SK-N-MC (cell line): Measurements from ENCODE around the gene C9.

Experiments
- DNase-seq: peaks from one replicate; pipeline ENCODE4 v3.0.0-alpha.2; 2011; ENCODE audit warnings: low read depth, low spot score
- H3K27ac ChIP-seq: fragments of 200-600 bp; sonication (generic); 2 replicates; pipeline ENCODE4 v1.5.1; 2016; ENCODE audit warnings: mixed run types
- H3K36me3 ChIP-seq: fragments of 200-600 bp; sonication (generic); 2 replicates; pipeline ENCODE4 v1.6.1; 2017; ENCODE audit warnings: antibody characterized with exemption, low read length, mixed read lengths; ENCODE audit not compliant: insufficient read depth
- H3K4me3 ChIP-seq: fragments of 200-600 bp; sonication (generic); 2 replicates; pipeline ENCODE4 v1.5.1; 2016
- H3K9ac ChIP-seq: fragments of 200-600 bp; sonication (generic); 2 replicates; pipeline ENCODE4 v1.8.0; 2017; ENCODE audit warnings: mixed run types, mixed read lengths; ENCODE audit not compliant: insufficient read length
- H3K9me3 ChIP-seq: fragments of 200-600 bp; sonication (generic); 2 replicates; pipeline ENCODE4 v1.6.1; 2017; ENCODE audit warnings: low read depth, mild to moderate bottlenecking, antibody characterized with exemption, low read length, moderate library complexity, mixed read lengths
- EZH2 ChIP-seq: fragments of 200-600 bp; sonication (generic); IDR thresholded peaks from one replicate; pipeline ENCODE4 v1.6.1; 2017; ENCODE audit warnings: antibody characterized with exemption
- FOXP2 ChIP-seq: optimal IDR thresholded peaks from 2 replicates; pipeline ENCODE3; 2011; ENCODE audit warnings: mild to moderate bottlenecking, moderate library complexity; ENCODE audit not compliant: insufficient read depth; ENCODE audit errors: extremely low read length, control extremely low read depth
- POLR2AphosphoS5 ChIP-seq: IDR thresholded peaks from 2 replicates; pipeline ENCODE4 v1.6.1; 2012; ENCODE audit warnings: mild to moderate bottlenecking, low read depth, low read length, borderline replicate concordance

Gene C9

DNA sequence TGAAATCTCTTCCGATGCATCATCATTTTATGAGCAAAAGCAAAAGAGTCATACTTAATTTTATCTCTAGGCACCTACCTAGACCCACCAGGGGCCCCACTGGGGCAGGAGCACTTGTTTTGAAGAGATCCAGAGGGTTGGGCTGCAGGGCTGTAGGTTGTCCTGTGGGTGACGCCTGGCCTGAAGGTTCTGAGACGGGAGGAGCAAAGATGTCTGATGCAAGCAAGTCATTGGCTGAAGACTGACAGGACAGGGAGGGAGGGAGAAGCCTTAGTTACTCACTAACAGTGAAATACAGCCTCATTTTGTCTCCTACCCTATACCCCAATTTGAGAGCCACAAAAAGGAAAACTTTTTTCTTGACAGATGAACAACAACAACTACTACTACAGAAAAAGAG, 17.1 kb upstream of the C9 start:
- TF ChIP-seq POLR2AphosphoS5 (no peak), EZH2 (no peak), FOXP2 (no peak)

GRCh38 chr5:39379693-39380092, 15.4 kb upstream of the C9 start:
- DNase-seq = no peak
- peaks cover 14% of the 10 kb centered on the region; the same call in 1 of the 2 replicates for H3K36me3 ChIP-seq
- no peak overlapping the region for H3K9ac ChIP-seq
- no peaks in the 10 kb centered on the region for H3K9me3 ChIP-seq
- TF ChIP-seq EZH2 (no peak), POLR2AphosphoS5 (no peak), FOXP2 (no peak)
- H3K4me3 ChIP-seq = no peak overlapping the region
- H3K27ac ChIP-seq = no peak overlapping the region

More for the DNA sequence above, 17.1 kb upstream of the C9 start:
- no peak for DNase-seq
- no peak overlapping the region for H3K27ac ChIP-seq
- H3K4me3 ChIP-seq = no peak overlapping the region
- no peak overlapping the region for H3K9ac ChIP-seq
- H3K9me3 ChIP-seq = no peaks in the 10 kb centered on the region
- H3K36me3 ChIP-seq = peaks cover 14% of the 10 kb centered on the region; the same call in 1 of the 2 replicates

- Histone ChIP-seq H3K36me3 (peaks cover 9% of the 10 kb centered on the region; the same call in 1 of the 2 replicates), H3K27ac (no peak overlapping the region), H3K9me3 (no peaks in the 10 kb centered on the region), H3K4me3 (no peak overlapping the region), H3K9ac (no peak overlapping the region)
- TF ChIP-seq POLR2AphosphoS5 (no peak), FOXP2 (no peak), EZH2 (no peak)
- DNase-seq = no peak
These were observed 13.3 kb upstream of the C9 start for GRCh38 chr5:39377613-39378012.

- Histone ChIP-seq H3K36me3 (peaks cover 5% of the 10 kb centered on the region; the same call in 1 of the 2 replicates), H3K9me3 (no peaks in the 10 kb centered on the region), H3K27ac (no peak overlapping the region), H3K4me3 (no peak overlapping the region), H3K9ac (no peak overlapping the region)
- peak; percentile 35 for DNase-seq
- TF ChIP-seq POLR2AphosphoS5 (no peak), FOXP2 (no peak), EZH2 (no peak)
These were observed 12.0 kb upstream of the C9 start for GRCh38 chr5:39376293-39376714.

DNA sequence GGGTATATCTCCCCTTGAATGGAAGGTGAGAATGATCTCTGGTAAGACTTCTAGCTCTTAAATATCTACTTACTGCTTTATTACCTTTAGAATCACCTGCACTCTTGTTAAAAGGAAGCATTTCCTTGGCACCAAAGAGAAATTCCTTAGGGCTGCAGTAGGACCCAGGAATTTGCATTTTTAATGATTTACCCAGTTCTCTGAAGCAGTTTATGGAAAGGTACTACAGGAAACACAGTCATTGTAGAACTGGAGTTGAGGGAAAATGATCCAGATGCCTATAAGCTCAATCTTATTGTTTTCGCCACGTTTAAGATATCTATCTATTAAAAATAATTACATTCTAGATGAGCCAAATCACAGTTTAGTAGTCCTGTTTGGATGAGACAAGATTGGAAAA, 9.5 kb upstream of the C9 start:
- Histone ChIP-seq H3K36me3 (no peaks in the 10 kb centered on the region; the same call in 1 of the 2 replicates), H3K4me3 (no peak overlapping the region), H3K27ac (no peak overlapping the region), H3K9me3 (no peaks in the 10 kb centered on the region), H3K9ac (no peak overlapping the region)
- TF ChIP-seq FOXP2 (no peak), POLR2AphosphoS5 (no peak), EZH2 (no peak)
- DNase-seq = no peak

DNA sequence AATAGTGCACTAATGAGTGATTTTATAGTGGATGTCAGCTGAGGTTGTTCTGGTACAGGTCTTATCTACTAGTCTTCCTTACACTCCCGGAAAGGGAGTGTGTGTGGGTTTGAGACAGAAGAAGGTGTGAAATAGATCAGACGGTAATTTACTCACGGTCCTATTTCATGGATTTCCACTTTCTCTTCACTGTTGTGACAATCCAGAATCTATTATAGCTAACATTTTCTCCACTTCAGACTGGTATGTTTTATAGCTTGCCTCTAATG, 7.0 kb upstream of the C9 start:
- no peaks in the 10 kb centered on the region for H3K9me3 ChIP-seq

GRCh38 chr5:39370555-39371366, 6.5 kb upstream of the C9 start:
- H3K9ac ChIP-seq = no peak overlapping the region

More for the DNA sequence above, 7.0 kb upstream of the C9 start:
- Histone ChIP-seq H3K4me3 (no peak overlapping the region), H3K9ac (no peak overlapping the region), H3K36me3 (no peaks in the 10 kb centered on the region; the same call in 1 of the 2 replicates), H3K27ac (no peak overlapping the region)
- DNase-seq = no peak
- no peak for TF ChIP-seq POLR2AphosphoS5
- TF ChIP-seq EZH2 = no peak
- TF ChIP-seq FOXP2 = no peak

DNA sequence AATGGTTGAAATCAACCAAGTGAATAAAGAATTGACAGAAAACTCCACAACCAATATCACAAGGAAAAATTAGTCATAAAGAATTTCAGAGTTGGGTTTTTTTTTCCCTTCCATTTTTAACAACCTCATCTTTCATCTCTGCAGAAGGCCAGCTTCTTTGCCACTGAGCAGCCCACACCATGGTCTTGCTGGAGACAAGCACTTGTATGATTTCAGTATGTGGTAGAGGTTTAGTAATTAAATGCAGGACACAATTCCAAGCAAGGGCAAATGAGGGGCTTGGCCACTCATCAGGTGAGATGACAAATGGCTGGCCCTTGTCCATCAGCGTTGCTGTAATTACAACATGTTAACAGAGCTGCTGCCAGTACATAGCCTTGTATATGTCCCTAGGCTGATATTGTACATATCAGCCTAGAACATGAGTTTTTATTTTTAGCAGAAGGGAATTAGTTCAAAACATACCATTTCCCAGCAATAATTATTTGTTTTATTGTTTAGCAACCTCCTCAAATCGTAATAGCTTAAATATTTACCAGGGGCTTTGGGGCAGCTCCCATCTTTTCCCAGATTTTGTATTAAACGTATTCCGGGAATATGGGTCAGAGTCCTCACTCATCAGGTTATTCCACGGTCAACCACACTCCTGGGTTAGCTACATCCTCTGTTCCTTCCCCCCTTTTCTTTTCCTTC, 5.0 kb upstream of the C9 start:
- Histone ChIP-seq H3K9ac (no peak overlapping the region), H3K9me3 (no peaks in the 10 kb centered on the region), H3K27ac (no peak overlapping the region), H3K4me3 (no peak overlapping the region), H3K36me3 (no peaks in the 10 kb centered on the region; the same call in 1 of the 2 replicates)
- DNase-seq = no peak
- TF ChIP-seq FOXP2 = no peak
- no peak for TF ChIP-seq EZH2
- TF ChIP-seq POLR2AphosphoS5 = no peak

More at GRCh38 chr5:39370555-39371366, 6.5 kb upstream of the C9 start:
- H3K27ac ChIP-seq = no peak overlapping the region
- H3K36me3 ChIP-seq = no peaks in the 10 kb centered on the region; the same call in 1 of the 2 replicates
- no peak for DNase-seq
- TF ChIP-seq POLR2AphosphoS5 (no peak), FOXP2 (no peak), EZH2 (no peak)
- H3K4me3 ChIP-seq = no peak overlapping the region
- no peaks in the 10 kb centered on the region for H3K9me3 ChIP-seq
